ENCODE data around the gene RAB23.

Gene RAB23

DNA sequence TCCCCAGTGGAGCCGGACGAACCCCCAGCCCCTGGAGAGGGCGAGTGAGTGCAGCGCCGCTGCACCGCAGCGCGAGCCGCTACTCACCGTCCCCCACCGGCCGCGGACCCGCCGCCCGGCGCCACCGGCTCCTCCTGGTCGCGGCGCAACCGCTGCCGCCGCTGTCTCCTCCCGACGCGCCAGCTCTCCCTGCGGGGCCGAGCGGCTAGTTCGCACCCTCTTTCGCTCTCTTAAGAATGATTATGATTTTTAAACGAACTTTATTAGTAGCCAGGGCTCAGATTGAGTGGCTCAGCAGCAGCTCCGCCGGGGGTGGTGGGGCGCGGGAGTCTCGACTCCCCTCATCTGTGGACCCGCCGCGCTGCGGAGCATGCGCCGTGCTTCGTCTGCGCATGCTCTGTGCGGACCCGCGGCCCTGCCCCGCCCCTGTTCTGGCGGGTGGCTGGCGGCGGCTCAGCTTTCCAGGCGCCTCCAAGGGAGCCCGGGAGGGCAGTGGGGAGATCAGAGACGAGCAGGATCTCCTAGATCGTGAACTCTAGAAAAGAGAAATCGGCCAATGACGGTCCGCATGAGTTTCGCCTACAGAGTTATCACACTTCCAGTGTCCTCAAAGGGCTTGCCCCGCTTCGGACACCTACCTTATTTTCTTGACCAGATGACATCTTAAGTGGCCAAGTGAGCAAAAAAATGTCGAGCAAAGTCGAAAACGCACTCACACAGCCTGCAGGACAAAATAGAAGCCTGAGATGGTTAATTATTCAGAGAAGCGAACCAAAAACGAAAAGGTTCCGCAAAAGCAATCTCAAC lies at the start of gene RAB23:
Gene RAB23 (minus strand): TSS at position 372 of the 807 bp plus-strand sequence. CDS start 11,927 bp downstream, outside the sequence.
- in situ Hi-C loops (cut with HindIII; ENCODE audit: low sequenced_read_pairs): no loop called here

GRCh38 chr6:57268294-57268640 lies 46.2 kb upstream of the RAB23 start:
- in situ Hi-C loops (cut with HindIII; ENCODE audit: low sequenced_read_pairs): loop anchor here (5.0 kb wide), 1 partner anchor 76 kb away; no protein-coding TSS in a partner anchor

- in situ Hi-C loops (cut with HindIII; ENCODE audit: low sequenced_read_pairs): loop anchor here (5.0 kb wide), 1 partner anchor 75 kb away; no protein-coding TSS in a partner anchor
These were observed 45.6 kb upstream of the RAB23 start for GRCh38 chr6:57267586-57268293.

GRCh38 chr6:57265755-57266221 lies 43.7 kb upstream of the RAB23 start:
- in situ Hi-C loops (cut with HindIII; ENCODE audit: low sequenced_read_pairs): loop anchor here (5.0 kb wide), 1 partner anchor 73 kb away; no protein-coding TSS in a partner anchor

- in situ Hi-C loops (cut with HindIII; ENCODE audit: low sequenced_read_pairs): no loop called here
These were observed 41.6 kb upstream of the RAB23 start for GRCh38 chr6:57263739-57264138.

DNA sequence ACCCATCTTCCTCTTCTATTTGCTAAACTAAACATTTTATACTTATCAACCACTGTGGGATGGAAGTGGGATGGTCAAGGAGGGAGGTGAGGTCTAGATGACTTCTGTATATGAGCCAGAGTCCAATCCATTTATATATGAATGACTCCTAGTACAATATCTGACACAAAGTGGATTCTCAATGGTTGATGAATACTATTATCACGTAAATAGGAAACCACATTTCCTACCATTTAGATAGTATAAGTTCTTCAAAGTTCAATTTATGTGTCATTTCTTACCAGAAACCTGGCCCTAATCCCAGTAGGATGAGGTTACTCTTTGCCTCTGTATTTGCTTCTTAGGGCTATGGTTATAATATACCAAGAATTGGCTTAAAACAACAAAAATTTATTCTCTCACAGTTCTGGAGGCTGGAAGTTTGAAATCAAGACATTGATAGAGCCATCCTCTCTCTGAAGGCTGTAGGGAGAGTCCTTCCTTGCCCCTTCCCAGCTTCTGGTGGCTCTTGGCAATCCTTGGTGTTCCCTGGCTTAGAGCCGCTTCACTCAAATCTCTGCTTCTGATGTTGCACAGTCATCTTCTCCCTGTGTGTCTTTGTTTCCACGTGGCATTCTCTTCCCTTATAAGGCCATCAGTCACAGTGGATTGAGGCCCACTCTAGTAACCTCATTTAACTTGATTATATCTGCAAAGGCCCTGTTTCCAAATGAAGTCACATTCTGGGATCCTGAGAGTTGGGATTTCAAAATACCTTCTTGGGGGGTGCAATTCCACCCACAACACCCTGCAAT lies 41.0 kb upstream of the RAB23 start:
- in situ Hi-C loops (cut with HindIII; ENCODE audit: low sequenced_read_pairs): no loop called here

DNA sequence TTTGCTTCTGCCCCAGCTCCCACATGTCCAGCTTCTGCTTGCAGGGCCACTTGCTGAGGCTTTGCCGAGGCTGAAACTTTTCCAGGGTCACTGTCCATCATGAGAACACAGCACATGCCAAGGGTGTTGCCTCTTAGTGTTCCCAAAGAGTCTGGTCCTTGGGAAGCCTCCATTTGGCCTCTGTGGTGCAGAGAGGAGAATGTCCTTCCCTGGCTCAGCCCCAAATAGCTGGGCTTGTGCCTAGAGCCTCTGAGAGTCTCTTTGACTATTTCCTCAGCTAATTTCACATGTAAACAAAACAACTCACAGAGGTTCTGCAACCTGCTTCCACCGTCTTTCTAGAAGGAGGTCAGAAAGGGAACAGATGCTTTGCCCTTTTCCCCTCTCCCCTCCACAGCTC lies 40.4 kb upstream of the RAB23 start:
- in situ Hi-C loops (cut with HindIII; ENCODE audit: low sequenced_read_pairs): no loop called here

DNA sequence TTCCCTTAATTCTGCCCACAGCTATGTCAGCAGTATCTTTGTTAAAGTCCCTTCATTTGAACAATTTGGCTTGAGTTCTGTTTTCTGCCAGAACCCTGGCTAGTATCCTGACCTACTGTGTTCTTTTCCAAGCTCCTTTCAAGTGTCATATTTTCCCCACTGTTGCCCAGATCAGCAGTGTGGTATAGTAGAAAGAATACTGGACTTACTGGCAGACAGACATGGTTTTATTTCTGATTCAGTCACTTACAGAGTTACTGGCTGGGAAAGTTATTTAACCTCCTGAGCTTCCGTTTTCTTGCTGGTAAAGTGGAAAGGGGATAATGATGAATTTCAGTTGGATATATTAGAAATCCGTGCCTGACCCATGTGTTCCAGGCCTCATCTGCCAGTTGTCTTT lies 39.8 kb upstream of the RAB23 start:
- in situ Hi-C loops (cut with HindIII; ENCODE audit: low sequenced_read_pairs): no loop called here

DNA sequence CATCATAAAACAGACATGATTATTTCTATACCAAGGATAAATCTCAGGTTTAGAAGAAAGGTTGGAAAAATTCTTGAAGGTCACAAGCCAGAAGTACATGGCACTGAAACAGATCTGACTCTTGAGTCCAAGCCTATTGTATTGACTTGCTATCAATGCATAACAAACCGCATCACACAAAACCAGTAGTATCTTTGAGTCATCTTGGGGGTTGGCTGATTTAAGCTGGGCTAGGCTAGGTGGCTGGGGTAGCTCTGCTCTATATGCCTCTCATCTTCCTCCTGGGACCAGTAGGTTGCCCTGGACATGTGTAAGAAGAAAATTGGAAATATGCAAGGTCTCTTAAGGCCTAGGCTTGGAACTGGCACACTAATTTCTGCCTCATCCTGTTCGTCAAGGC lies 37.0 kb upstream of the RAB23 start:
- in situ Hi-C loops (cut with HindIII; ENCODE audit: low sequenced_read_pairs): no loop called here

GRCh38 chr6:57257911-57258541 lies 35.9 kb upstream of the RAB23 start:
- in situ Hi-C loops (cut with HindIII; ENCODE audit: low sequenced_read_pairs): no loop called here

DNA sequence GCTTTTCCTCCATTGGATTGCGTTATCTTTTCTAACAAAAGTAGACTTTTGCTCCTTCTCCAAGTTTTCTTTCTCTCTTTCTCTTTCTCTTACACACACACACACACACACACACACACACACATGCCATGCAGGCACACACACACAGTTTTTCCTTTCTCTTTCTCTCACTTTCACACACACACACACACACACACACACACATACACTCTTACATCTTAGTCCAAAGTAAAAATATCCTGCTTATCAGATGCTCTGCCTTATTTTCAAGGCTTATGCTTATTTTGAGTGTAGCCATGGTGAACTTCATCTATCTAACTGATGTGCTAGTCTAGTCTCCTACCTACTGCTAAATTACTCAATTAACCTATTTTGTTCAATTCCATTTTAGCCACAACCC lies 34.4 kb upstream of the RAB23 start:
- in situ Hi-C loops (cut with HindIII; ENCODE audit: low sequenced_read_pairs): no loop called here

- in situ Hi-C loops (cut with HindIII; ENCODE audit: low sequenced_read_pairs): no loop called here
These were observed 33.5 kb upstream of the RAB23 start for GRCh38 chr6:57255451-57256169.

GRCh38 chr6:57254055-57254717 lies 32.1 kb upstream of the RAB23 start:
- in situ Hi-C loops (cut with HindIII; ENCODE audit: low sequenced_read_pairs): no loop called here

DNA sequence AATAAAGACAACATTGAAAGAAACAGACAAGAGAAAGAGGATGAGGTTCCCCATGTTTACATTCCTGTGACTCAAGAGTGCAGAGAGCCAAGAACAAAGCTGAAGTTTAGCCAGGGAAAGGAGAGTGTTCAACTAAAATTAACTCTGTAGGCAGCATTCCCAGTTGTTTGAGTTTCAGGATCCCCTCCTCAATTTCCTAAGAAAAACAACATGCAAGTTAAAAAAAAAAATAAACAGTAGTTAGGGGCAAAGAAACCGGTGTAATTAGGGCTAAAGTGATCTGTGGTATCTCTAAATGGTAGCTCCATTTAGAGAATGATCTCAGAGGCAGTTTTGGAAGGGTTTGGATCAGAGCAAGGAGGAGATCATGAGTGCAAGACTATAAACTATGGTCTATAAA lies 30.9 kb upstream of the RAB23 start:
- in situ Hi-C loops (cut with HindIII; ENCODE audit: low sequenced_read_pairs): no loop called here

- in situ Hi-C loops (cut with HindIII; ENCODE audit: low sequenced_read_pairs): no loop called here
These were observed 30.0 kb upstream of the RAB23 start for GRCh38 chr6:57252137-57252536.

GRCh38 chr6:57250348-57250747 lies 28.2 kb upstream of the RAB23 start:
- in situ Hi-C loops (cut with HindIII; ENCODE audit: low sequenced_read_pairs): no loop called here

- in situ Hi-C loops (cut with HindIII; ENCODE audit: low sequenced_read_pairs): loop anchor here (5.0 kb wide), 1 partner anchor 81 kb away; no protein-coding TSS in a partner anchor
These were observed 26.3 kb upstream of the RAB23 start for GRCh38 chr6:57248311-57248895.

DNA sequence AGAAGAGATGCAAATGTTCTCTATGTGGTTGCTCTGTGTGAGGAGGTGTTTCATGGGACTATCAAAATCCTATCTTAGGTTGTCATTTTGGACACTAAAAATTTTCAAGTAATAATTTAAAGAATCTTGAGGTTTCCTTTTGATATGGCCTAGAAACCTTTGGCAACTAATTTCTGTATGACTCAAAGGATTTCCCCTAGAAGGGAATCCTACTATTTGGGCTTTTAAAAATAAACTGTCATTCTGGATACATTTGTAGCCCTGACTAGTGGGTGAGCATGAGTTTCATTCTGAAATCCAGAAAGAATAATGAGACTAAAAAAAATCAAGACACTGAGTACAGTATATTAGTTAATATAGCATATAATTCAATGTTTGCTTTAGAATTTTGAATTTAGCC lies 25.5 kb upstream of the RAB23 start:
- in situ Hi-C loops (cut with HindIII; ENCODE audit: low sequenced_read_pairs): loop anchor here (5.0 kb wide), 1 partner anchor 80 kb away; no protein-coding TSS in a partner anchor

DNA sequence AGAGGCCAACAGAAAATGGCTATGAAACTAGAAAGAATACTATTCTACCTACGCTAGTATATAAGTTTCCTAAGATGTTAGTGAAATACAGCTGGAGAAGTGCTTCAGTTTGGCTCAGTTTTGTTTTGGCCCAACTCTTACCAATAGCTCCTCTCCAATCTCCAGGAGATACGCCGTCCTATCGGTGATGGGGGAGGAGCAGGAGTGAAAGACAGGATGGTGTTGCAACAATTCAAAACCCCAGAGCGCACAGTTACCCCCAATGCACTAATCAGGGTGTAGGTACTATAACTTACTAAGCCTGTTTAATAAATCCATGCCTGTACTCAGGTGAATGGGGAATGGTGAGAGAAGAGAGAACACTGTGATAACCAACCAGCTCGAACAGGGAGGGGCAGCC lies 24.2 kb upstream of the RAB23 start:
- in situ Hi-C loops (cut with HindIII; ENCODE audit: low sequenced_read_pairs): loop anchor here (5.0 kb wide), 1 partner anchor 79 kb away; no protein-coding TSS in a partner anchor
